GM12864 (cell line): Measurements from ENCODE around the gene ZXDC.

Source experiments
- DNase-seq: peaks from one replicate; pipeline ENCODE4 v3.0.0-alpha.2; 2011; ENCODE audit warnings: low read depth
- H3K4me3 ChIP-seq: 2 replicates; pipeline ENCODE4 v1.5.1; 2011; ENCODE audit warnings: mild to moderate bottlenecking, low read depth, low read length, control low read depth
- CTCF ChIP-seq: IDR thresholded peaks from 2 replicates; pipeline ENCODE4 v1.5.1; 2011; ENCODE audit warnings: low read depth, mild to moderate bottlenecking, moderate library complexity, low read length, control low read depth, inconsistent platforms; ENCODE audit errors: missing control alignments

Gene ZXDC

GRCh38 chr3:126417981-126418530 lies 57.6 kb downstream of the ZXDC start:
- no peak overlapping the region for H3K4me3 ChIP-seq
- no peak for DNase-seq
- no peak for TF ChIP-seq CTCF

GRCh38 chr3:126417515-126417914 lies 58.2 kb downstream of the ZXDC start:
- H3K4me3 ChIP-seq, result no peak overlapping the region
- no peak for TF ChIP-seq CTCF
- DNase-seq, result no peak

GRCh38 chr3:126416943-126417342 lies 58.7 kb downstream of the ZXDC start:
- TF ChIP-seq CTCF, result no peak
- no peak for DNase-seq
- no peak overlapping the region for H3K4me3 ChIP-seq

- H3K4me3 ChIP-seq, result no peak overlapping the region
- DNase-seq, result no peak
- TF ChIP-seq CTCF, result no peak
These were observed 59.8 kb downstream of the ZXDC start for GRCh38 chr3:126415661-126416591.

- no peak overlapping the region for H3K4me3 ChIP-seq
- DNase-seq, result no peak
- TF ChIP-seq CTCF, result no peak
These were observed 60.6 kb downstream of the ZXDC start for GRCh38 chr3:126414961-126415660.

- no peak for DNase-seq
- no peak for TF ChIP-seq CTCF
These were observed 61.3 kb downstream of the ZXDC start for GRCh38 chr3:126414406-126414805.

More at GRCh38 chr3:126414406-126414805, 61.3 kb downstream of the ZXDC start:
- no peak overlapping the region for H3K4me3 ChIP-seq
